Psoas muscle (tissue), 8 donors: ENCODE results near the gene ANXA3. TPM values are rescaled to one million over a fixed set of nuclear protein-coding genes. Genes with fewer than 3 reads are reported as not detected.

Experiments used
- ATAC-seq, 4 donors: fragments of 200-7000 bp; cut with Tn5 transposase; one replicate each; pipeline ENCODE4 v1.9.1; 2020; ENCODE audit warnings: moderate library complexity in 3 of 4, mild to moderate bottlenecking in 2 of 4
- DNase-seq, 2 donors: peaks; one replicate each; pipeline ENCODE4 v3.0.0-alpha.2; 2020
- H3K27ac ChIP-seq: fragments of 200-600 bp; one replicate; pipeline ENCODE4 v1.8.0; 2022
- H3K27me3 ChIP-seq, 3 donors: fragments of 200-600 bp in 1 of 3; one replicate each; pipeline versions ENCODE4 v1.6.1 to v1.8.0; 2013 to 2022; ENCODE audit warnings: low read length in 2 of 3, mild to moderate bottlenecking in 2 of 3, moderate library complexity in 1 of 3; ENCODE audit not compliant: insufficient read depth in 3 of 3
- H3K36me3 ChIP-seq, 2 donors: fragments of 200-600 bp in 1 of 2; one replicate each; pipeline versions ENCODE4 v1.6.1 to v1.8.0; 2013 to 2022; ENCODE audit warnings: low read depth in 1 of 2, mild to moderate bottlenecking in 1 of 2, moderate library complexity in 1 of 2; ENCODE audit not compliant: insufficient read depth in 1 of 2
- H3K4me1 ChIP-seq: fragments of 200-600 bp; one replicate; pipeline ENCODE4 v1.8.0; 2022
- H3K4me3 ChIP-seq: fragments of 200-600 bp; one replicate; pipeline ENCODE4 v1.8.0; 2022; ENCODE audit warnings: mild to moderate bottlenecking
- H3K9me3 ChIP-seq: fragments of 200-600 bp; one replicate; pipeline ENCODE4 v1.8.0; 2022
- WGBS, 3 donors: extraction: QIAGEN DNeasy Blood & Tissue Kit; methylation state at CpG; one replicate each; pipeline versions ENCODE4 v1.1.6 to v1.1.7; 2013; 5-methylcytosine and 5-hydroxymethylcytosine counted together
- intact Hi-C, 2 donors: fragments of 100-400 bp; cut with DNase I; formaldehyde crosslinking; loops; one replicate each; pipeline versions ENCODE4 v1.11.0 to v1.14.2; 2022
- polyA plus RNA-seq, 3 donors: library from polyadenylated mRNA; stranded (reverse); fragments of 200-250 nt; gene quantifications; one replicate each; pipeline ENCODE4 v1.2.3, GENCODE V29; 2013
- total RNA-seq, 4 donors: library from RNA; stranded (reverse); fragmentation: NEBNext Ultra II Directional in 2 of 4; extraction: Animal tissue kit (Norgen Biotek cat#: 25700) in 2 of 4; gene quantifications; one replicate each; pipeline versions ENCODE4 v1.2.1 to v1.2.4, GENCODE V29; 2021 to 2023
- TF ChIP-seq, protein P1 (sequence below): fragments of 200-600 bp; IDR thresholded peaks from one replicate; pipeline ENCODE4 v1.8.0; 2022; ENCODE audit warnings: antibody characterized with exemption
- donor health status: healthy with polysubstance abuse.
- donor health status: DM: no; HTN: no; CAD: no; lungs with moderate emphysema.
- donor health status: Bipolar disorder and iron deficiency.
- donor health status: healthy.
- donor health status: DM: yes; HTN: yes; CAD: no.
- donor health status: DM: no; HTN: no; CAD: no.
- donor health status: DM: no; HTN: no; CAD: no.
- donor health status: DM: yes; HTN: yes; CAD: no.

ANXA3 gene
- total and polyA plus RNA-seq, 7 donors = 11.8 to 27.6 (median 18.1) TPM

DNA sequence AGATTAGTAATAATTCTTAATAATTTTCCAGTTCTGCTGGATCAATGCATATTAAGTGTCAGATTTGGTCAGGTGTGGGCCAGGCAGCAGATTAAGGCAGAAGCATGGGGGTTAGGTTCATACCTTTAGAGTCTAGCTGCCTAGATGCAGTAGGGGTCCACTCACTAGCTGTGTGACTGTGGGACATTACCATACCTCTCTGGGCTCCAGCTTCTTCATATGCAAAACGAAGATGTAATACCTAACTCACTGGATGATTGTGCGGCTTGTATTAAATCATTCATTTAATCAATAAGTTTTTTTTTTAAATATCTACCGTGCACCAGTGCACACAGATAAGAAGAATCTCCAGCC lies 1.4 kb downstream of the ANXA3 start:
- Histone ChIP-seq H3K4me1 (peaks cover 4% of the 10 kb centered on the region), H3K27ac (peak overlapping the region; percentile 65), H3K4me3 (peak overlapping the region; percentile 72), H3K27me3 (peaks cover 0 to 21% (median 0%) of the 10 kb centered on the region in 3 donors), H3K36me3 (no peaks in the 10 kb centered on the region), H3K9me3 (no peaks in the 10 kb centered on the region)
- ATAC-seq (no peak), DNase-seq (no peak)
- 84 to 89% (median 89%) methylated on average over 3 of the region's 3 CpGs for WGBS, 3 donors
- TF ChIP-seq, protein P1, sequence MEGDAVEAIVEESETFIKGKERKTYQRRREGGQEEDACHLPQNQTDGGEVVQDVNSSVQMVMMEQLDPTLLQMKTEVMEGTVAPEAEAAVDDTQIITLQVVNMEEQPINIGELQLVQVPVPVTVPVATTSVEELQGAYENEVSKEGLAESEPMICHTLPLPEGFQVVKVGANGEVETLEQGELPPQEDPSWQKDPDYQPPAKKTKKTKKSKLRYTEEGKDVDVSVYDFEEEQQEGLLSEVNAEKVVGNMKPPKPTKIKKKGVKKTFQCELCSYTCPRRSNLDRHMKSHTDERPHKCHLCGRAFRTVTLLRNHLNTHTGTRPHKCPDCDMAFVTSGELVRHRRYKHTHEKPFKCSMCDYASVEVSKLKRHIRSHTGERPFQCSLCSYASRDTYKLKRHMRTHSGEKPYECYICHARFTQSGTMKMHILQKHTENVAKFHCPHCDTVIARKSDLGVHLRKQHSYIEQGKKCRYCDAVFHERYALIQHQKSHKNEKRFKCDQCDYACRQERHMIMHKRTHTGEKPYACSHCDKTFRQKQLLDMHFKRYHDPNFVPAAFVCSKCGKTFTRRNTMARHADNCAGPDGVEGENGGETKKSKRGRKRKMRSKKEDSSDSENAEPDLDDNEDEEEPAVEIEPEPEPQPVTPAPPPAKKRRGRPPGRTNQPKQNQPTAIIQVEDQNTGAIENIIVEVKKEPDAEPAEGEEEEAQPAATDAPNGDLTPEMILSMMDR = no peak
- intact Hi-C loops = no loop called here

DNA sequence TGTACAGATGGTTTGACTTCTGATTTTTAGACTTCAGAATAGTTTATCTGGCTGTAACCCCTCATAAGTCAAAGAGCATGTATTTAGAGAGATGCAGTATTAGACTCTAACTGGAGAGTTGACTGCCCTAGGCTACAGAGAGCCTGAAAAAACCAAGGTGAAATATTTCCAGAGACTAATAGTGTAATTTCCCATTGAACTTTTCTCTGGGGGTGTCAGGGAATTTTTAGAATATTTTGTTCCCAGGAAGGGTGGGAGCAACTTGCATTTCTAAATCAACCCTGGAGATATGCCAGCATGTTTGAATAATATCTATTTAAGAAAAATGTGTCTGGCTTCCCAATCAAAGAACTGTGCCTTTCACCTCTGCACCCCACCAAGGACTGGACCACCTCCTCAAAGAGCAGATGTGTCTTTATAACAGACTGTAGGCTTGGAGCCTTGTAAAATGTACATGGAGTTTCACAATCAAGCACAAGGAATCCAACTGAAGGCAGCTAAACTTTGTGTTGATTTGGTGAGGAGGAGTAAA lies 2.0 kb downstream of the ANXA3 start:
- Histone ChIP-seq H3K27ac (peak overlapping the region; percentile 65), H3K4me1 (peaks cover 4% of the 10 kb centered on the region), H3K36me3 (no peaks in the 10 kb centered on the region), H3K9me3 (no peaks in the 10 kb centered on the region), H3K27me3 (peaks cover 0 to 21% (median 0%) of the 10 kb centered on the region in 3 donors), H3K4me3 (peak overlapping the region; percentile 72)
- TF ChIP-seq, protein P1 = no peak
- ATAC-seq = no peak
- no peak for DNase-seq
- intact Hi-C loops = no loop called here

DNA sequence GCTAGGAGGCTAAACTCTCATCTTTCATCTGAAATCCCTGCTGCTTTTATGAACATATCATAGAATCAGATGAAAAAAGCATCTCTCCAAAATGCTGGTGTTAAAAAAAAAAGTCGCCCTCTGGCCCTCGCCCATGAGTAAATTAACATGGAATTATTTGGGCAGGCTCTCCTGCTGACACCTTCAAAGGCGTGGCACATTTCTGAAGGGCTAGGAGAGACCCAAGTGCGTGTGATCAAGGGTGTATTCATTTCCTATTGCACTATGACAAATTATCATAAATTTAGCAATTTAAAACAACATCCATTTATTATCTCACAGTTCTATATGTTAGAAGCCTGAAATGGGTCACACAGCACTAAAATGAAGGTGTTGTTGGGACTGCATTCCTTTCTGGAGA lies 5.1 kb downstream of the ANXA3 start:
- no peak overlapping the region for H3K4me3 ChIP-seq
- no peak for ATAC-seq
- TF ChIP-seq, protein P1 = no peak
- H3K9me3 ChIP-seq = no peaks in the 10 kb centered on the region
- no peak for DNase-seq
- intact Hi-C loops = no loop called here
- H3K27ac ChIP-seq = no peak overlapping the region
- WGBS, 3 donors = 86 to 90% (median 88%) methylated on average over 4 of the region's 4 CpGs
- H3K4me1 ChIP-seq = no peaks in the 10 kb centered on the region
- no peaks in the 10 kb centered on the region for H3K36me3 ChIP-seq
- H3K27me3 ChIP-seq = peaks cover 0 to 4% (median 0%) of the 10 kb centered on the region in 3 donors

DNA sequence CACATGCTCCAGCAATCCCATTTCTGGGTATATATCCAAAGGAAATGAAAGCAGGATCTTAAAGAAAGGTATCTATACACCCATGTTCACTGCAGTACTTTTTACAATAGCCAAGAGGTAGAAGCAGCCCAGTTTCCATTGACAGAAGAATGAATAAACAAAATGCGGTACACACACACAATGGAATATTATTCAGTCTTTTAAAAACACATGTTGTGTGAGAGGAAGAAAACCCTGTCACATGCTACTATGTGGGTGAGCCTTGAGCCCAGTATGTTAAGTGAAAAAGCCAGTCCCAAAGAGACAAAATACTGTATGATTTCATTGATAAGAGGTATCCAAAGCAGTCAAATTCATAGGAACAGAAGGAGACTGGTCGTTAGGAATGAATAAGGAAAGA lies 6.3 kb downstream of the ANXA3 start:
- no peak for ATAC-seq
- H3K9me3 ChIP-seq = no peaks in the 10 kb centered on the region
- no peaks in the 10 kb centered on the region for H3K4me1 ChIP-seq
- DNase-seq = no peak
- H3K4me3 ChIP-seq = no peak overlapping the region
- no peaks in the 10 kb centered on the region for H3K36me3 ChIP-seq
- intact Hi-C loops = no loop called here
- 69 to 71% (median 70%) methylated on average over 2 of the region's 2 CpGs for WGBS, 3 donors
- TF ChIP-seq, protein P1 = no peak
- H3K27ac ChIP-seq = no peak overlapping the region
- no peaks in the 10 kb centered on the region for H3K27me3 ChIP-seq

DNA sequence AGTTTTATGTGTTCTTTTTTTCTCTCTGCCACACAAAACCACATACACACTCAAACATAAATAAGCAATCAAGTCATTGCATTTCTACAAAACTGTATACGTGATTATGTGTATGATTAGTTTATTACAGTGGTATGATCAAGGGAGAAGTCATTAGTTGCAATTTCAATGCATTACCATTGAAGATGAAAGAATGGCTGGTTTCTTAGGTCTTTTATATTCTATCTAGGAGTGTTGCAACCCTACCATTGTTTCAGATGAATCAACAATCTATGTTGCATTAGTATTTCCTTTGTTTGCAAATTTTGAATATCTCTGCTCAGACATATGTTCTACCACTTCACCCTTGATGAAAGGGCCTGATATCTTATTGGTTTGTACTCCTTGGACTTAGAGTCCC lies 6.8 kb downstream of the ANXA3 start:
- no peak for ATAC-seq
- Histone ChIP-seq H3K4me3 (no peak overlapping the region), H3K36me3 (no peaks in the 10 kb centered on the region), H3K27ac (no peak overlapping the region), H3K4me1 (no peaks in the 10 kb centered on the region), H3K27me3 (no peaks in the 10 kb centered on the region), H3K9me3 (no peaks in the 10 kb centered on the region)
- TF ChIP-seq, protein P1 = no peak
- whole genome bisulfite sequencing, 3 donors = 87 to 90% (median 89%) methylated on average over 1 of the region's 1 CpG
- no peak for DNase-seq
- intact Hi-C loops = no loop called here
